HepG2 (cell line): ENCODE results near the gene JPH4. TPM values are rescaled to one million over a fixed set of nuclear protein-coding genes. Genes with fewer than 3 reads are reported as not detected.

Experiments used
- FLYWCH1 ChIP-seq: sonication (generic); formaldehyde crosslinking; IDR thresholded peaks from 2 replicates; pipeline ENCODE4 v1.8.1; 2023; ENCODE audit warnings: mild to moderate bottlenecking, missing genetic modification reagents
- FOXK1 ChIP-seq: sonication (generic); formaldehyde crosslinking; IDR thresholded peaks from 2 replicates; pipeline ENCODE4 v1.4.0; 2020; ENCODE audit warnings: low read depth, missing genetic modification reagents, borderline replicate concordance
- FOXM1 ChIP-seq: sonication (generic); formaldehyde crosslinking; IDR thresholded peaks from 2 replicates; pipeline ENCODE4 v1.5.0; 2020; ENCODE audit warnings: missing genetic modification reagents
- HCFC1 ChIP-seq: fragments of 150-350 bp; IDR thresholded peaks from 2 replicates; pipeline ENCODE4 v1.6.1; 2014; ENCODE audit warnings: low read depth, low read length
- HHEX ChIP-seq: IDR thresholded peaks from 2 replicates; pipeline ENCODE4 v1.6.1; 2016; ENCODE audit warnings: control low read depth
- HMG20A ChIP-seq: IDR thresholded peaks from 2 replicates; pipeline ENCODE4 v1.6.1; 2016; ENCODE audit warnings: borderline replicate concordance
- MZF1 ChIP-seq: sonication (generic); formaldehyde crosslinking; IDR thresholded peaks from 2 replicates; pipeline ENCODE4 v1.8.1; 2023; ENCODE audit warnings: mild to moderate bottlenecking, missing genetic modification reagents, borderline replicate concordance
- NR2F6 ChIP-seq, 2 experiments: IDR thresholded peaks; 2 replicates each; pipeline ENCODE4 v1.6.1; 2016; ENCODE audit warnings: antibody characterized with exemption in 1 of 2, mild to moderate bottlenecking in 1 of 2
- SRY ChIP-seq: sonication (generic); formaldehyde crosslinking; IDR thresholded peaks from 2 replicates; pipeline ENCODE4 v1.8.0; 2022; ENCODE audit warnings: mild to moderate bottlenecking, missing genetic modification reagents
- TSC22D2 ChIP-seq: sonication (generic); formaldehyde crosslinking; IDR thresholded peaks from 2 replicates; pipeline ENCODE4 v1.5.1; 2020; ENCODE audit warnings: missing genetic modification reagents, mild to moderate bottlenecking, borderline replicate concordance
- ZFP62 ChIP-seq: sonication (generic); formaldehyde crosslinking; IDR thresholded peaks from 2 replicates; pipeline ENCODE4 v1.4.0; 2020; ENCODE audit warnings: missing genetic modification reagents
- ZNF354B ChIP-seq: sonication (generic); formaldehyde crosslinking; IDR thresholded peaks from 2 replicates; pipeline ENCODE4 v1.8.0; 2022; ENCODE audit warnings: mild to moderate bottlenecking, missing genetic modification reagents
- ZNF510 ChIP-seq: sonication (generic); formaldehyde crosslinking; IDR thresholded peaks from 2 replicates; pipeline ENCODE4 v1.4.0; 2020; ENCODE audit warnings: low read depth, mild to moderate bottlenecking, missing genetic modification reagents
- ZNF598 ChIP-seq: sonication (generic); formaldehyde crosslinking; IDR thresholded peaks from 2 replicates; pipeline ENCODE4 v1.5.1; 2020; ENCODE audit warnings: mild to moderate bottlenecking, missing genetic modification reagents, borderline replicate concordance
- ZNF878 ChIP-seq: sonication (generic); formaldehyde crosslinking; IDR thresholded peaks from 2 replicates; pipeline ENCODE4 v1.8.1; 2023; ENCODE audit warnings: mild to moderate bottlenecking, missing genetic modification reagents, moderate library complexity
- ZSCAN25 ChIP-seq: sonication (generic); formaldehyde crosslinking; IDR thresholded peaks from 2 replicates; pipeline ENCODE4 v1.8.0; 2022; ENCODE audit warnings: mild to moderate bottlenecking, missing genetic modification reagents
- ZZZ3 ChIP-seq: sonication (generic); formaldehyde crosslinking; IDR thresholded peaks from 2 replicates; pipeline ENCODE4 v1.4.0; 2020; ENCODE audit warnings: missing genetic modification reagents, mild to moderate bottlenecking, borderline replicate concordance
- polyA plus RNA-seq, 8 experiments: library from polyadenylated mRNA; depleted of rRNA in 3 of 8; stranded (reverse) in 7 of 8; unstranded in 1 of 8; fragments of >200 nt; fragmentation: Illumina TruSeq in 4 of 8; extraction: Trizol in 4 of 8; gene quantifications; 2 replicates each; pipeline versions ENCODE4 v1.2.1 to v1.2.3, GENCODE V29; 2011 to 2016; ENCODE audit warnings: low read depth in 4 of 8, missing spikeins in 1 of 8, mixed read lengths in 1 of 8; ENCODE audit not compliant: insufficient read depth in 1 of 8
- total RNA-seq, 5 experiments: library from RNA; depleted of rRNA; stranded (reverse); fragments of >200 nt; fragmentation: Illumina TruSeq; extraction: Trizol; gene quantifications; 2 replicates each; pipeline ENCODE4 v1.2.3, GENCODE V29; 2016; ENCODE audit warnings: low read depth in 1 of 5
- TF ChIP-seq, protein P1 (sequence below): sonication (generic); formaldehyde crosslinking; IDR thresholded peaks from 2 replicates; pipeline ENCODE4 v1.5.0; 2020; ENCODE audit warnings: mild to moderate bottlenecking, missing genetic modification reagents, borderline replicate concordance
- TF ChIP-seq, protein P2 (sequence below): sonication (generic); formaldehyde crosslinking; IDR thresholded peaks from 2 replicates; pipeline ENCODE4 v1.4.0; 2020; ENCODE audit warnings: mild to moderate bottlenecking, low read depth, missing genetic modification reagents
- TF ChIP-seq, protein P3 (sequence below): sonication (generic); formaldehyde crosslinking; IDR thresholded peaks from 2 replicates; pipeline ENCODE4 v1.4.0; 2020; ENCODE audit warnings: missing genetic modification reagents, borderline replicate concordance
- TF ChIP-seq, protein P4 (sequence below): sonication (generic); formaldehyde crosslinking; IDR thresholded peaks from 2 replicates; pipeline ENCODE4 v1.8.0; 2022; ENCODE audit warnings: missing genetic modification reagents, mild to moderate bottlenecking, inconsistent platforms, borderline replicate concordance

JPH4 gene
- total and polyA plus RNA-seq, 2 of the 13 experiments (the other 11 are each of a cell fraction or from before 2014, with no cell fraction given) = 0.08 to 0.22 TPM

DNA sequence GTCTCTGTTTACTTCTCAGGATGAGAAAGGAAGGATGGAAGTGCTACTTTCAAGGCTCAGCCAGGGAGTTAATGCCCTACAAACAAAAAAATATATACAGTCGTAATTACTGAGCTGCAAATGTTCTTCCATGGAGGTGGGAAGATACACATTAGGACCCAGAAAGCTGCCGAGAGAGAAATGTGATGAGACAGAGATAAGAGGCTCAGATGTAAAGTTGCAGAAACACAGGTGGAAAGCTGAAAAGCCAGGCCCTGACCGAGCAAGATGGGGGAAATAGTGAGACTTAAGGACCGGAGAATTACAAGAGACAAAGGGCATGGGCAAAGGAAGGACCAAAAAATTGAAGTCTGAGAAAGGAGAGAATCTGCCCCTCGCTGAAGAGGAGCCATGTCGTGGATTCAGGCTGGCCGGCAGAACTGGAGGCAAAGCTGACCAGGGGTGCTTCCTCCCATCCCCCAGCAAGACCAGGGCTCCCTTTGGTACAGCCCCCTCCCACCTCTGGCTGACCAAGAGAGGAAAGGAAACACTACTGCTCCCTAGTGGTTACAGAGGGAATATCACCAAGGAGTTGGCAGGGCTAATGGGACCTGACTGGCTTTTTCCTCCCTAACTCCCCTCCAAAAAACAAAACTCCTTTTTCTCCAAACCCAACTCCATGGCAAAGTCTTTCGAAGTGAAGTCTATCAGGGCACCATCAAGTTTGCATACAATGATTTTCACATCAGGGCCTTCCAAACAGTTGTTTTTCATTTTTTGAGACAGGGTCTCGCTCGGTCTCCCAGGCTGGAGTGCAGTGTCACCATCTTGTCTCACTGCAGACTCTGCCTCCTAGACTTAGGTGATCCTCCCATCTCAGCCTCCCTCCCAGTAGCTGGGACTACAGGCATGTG, 39.1 kb downstream of the JPH4 start (continued):
- TF ChIP-seq ZSCAN25 (CRISPR knock-in tag) (no peak), ZNF878 (CRISPR knock-in tag) (no peak), HMG20A (CRISPR knock-in tag) (no peak), FOXK1 (no peak), ZNF598 (CRISPR knock-in tag) (no peak), NR2F6 (IDR thresholded peaks at IDR 0.05) (no peak), NR2F6 (CRISPR knock-in tag; IDR thresholded peaks at IDR 0.05) (no peak), ZZZ3 (no peak), ZFP62 (CRISPR knock-in tag) (no peak), ZNF510 (CRISPR knock-in tag) (no peak), MZF1 (CRISPR knock-in tag) (no peak; the same call in 1 of the 2 replicates), SRY (CRISPR knock-in tag) (no peak), TSC22D2 (peak; percentile 76; the same call in 1 of the 2 replicates), FLYWCH1 (CRISPR knock-in tag) (no peak), FOXM1 (CRISPR knock-in tag) (no peak), HCFC1 (peak; percentile 12; the same call in 1 of the 2 replicates), HHEX (CRISPR knock-in tag) (no peak), ZNF354B (CRISPR knock-in tag) (0 out of 2 replicates have a peak, but pooled peaks have one; percentile 17)
- TF ChIP-seq, protein P1, sequence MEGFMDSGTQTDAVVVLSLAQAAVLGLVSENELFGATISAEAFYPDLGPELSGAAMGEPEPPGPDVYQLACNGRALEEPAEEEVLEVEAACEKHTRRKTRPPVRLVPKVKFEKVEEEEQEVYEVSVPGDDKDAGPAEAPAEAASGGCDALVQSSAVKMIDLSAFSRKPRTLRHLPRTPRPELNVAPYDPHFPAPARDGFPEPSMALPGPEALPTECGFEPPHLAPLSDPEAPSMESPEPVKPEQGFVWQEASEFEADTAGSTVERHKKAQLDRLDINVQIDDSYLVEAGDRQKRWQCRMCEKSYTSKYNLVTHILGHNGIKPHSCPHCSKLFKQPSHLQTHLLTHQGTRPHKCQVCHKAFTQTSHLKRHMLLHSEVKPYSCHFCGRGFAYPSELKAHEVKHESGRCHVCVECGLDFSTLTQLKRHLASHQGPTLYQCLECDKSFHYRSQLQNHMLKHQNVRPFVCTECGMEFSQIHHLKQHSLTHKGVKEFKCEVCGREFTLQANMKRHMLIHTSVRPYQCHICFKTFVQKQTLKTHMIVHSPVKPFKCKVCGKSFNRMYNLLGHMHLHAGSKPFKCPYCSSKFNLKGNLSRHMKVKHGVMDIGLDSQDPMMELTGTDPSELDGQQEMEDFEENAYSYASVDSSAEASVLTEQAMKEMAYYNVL (CRISPR knock-in tag) = no peak
- TF ChIP-seq, protein P2, sequence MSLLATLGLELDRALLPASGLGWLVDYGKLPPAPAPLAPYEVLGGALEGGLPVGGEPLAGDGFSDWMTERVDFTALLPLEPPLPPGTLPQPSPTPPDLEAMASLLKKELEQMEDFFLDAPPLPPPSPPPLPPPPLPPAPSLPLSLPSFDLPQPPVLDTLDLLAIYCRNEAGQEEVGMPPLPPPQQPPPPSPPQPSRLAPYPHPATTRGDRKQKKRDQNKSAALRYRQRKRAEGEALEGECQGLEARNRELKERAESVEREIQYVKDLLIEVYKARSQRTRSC (CRISPR knock-in tag) = no peak
- TF ChIP-seq, protein P3, sequence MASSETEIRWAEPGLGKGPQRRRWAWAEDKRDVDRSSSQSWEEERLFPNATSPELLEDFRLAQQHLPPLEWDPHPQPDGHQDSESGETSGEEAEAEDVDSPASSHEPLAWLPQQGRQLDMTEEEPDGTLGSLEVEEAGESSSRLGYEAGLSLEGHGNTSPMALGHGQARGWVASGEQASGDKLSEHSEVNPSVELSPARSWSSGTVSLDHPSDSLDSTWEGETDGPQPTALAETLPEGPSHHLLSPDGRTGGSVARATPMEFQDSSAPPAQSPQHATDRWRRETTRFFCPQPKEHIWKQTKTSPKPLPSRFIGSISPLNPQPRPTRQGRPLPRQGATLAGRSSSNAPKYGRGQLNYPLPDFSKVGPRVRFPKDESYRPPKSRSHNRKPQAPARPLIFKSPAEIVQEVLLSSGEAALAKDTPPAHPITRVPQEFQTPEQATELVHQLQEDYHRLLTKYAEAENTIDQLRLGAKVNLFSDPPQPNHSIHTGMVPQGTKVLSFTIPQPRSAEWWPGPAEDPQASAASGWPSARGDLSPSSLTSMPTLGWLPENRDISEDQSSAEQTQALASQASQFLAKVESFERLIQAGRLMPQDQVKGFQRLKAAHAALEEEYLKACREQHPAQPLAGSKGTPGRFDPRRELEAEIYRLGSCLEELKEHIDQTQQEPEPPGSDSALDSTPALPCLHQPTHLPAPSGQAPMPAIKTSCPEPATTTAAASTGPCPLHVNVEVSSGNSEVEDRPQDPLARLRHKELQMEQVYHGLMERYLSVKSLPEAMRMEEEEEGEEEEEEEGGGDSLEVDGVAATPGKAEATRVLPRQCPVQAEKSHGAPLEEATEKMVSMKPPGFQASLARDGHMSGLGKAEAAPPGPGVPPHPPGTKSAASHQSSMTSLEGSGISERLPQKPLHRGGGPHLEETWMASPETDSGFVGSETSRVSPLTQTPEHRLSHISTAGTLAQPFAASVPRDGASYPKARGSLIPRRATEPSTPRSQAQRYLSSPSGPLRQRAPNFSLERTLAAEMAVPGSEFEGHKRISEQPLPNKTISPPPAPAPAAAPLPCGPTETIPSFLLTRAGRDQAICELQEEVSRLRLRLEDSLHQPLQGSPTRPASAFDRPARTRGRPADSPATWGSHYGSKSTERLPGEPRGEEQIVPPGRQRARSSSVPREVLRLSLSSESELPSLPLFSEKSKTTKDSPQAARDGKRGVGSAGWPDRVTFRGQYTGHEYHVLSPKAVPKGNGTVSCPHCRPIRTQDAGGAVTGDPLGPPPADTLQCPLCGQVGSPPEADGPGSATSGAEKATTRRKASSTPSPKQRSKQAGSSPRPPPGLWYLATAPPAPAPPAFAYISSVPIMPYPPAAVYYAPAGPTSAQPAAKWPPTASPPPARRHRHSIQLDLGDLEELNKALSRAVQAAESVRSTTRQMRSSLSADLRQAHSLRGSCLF (CRISPR knock-in tag) = no peak
- TF ChIP-seq, protein P4, sequence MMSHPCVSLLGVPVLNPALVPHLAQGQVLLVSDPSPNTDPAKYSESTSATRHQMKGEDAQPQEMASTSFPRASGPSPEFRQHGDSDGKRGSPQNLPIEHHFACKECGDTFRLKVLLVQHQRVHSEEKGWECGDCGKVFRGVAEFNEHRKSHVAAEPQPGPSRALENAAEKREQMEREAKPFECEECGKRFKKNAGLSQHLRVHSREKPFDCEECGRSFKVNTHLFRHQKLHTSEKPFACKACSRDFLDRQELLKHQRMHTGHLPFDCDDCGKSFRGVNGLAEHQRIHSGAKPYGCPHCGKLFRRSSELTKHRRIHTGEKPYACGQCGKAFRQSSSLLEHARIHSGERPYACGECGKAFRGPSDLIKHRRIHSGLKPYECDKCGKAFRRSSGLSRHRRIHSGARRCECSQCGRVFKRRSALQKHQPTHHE (CRISPR knock-in tag) = no peak
